ENCODE results near the gene PLXNA4.
A peak's percentile ranks its signal among the peaks of the same experiment; 100 is the strongest.

PLXNA4 gene

DNA sequence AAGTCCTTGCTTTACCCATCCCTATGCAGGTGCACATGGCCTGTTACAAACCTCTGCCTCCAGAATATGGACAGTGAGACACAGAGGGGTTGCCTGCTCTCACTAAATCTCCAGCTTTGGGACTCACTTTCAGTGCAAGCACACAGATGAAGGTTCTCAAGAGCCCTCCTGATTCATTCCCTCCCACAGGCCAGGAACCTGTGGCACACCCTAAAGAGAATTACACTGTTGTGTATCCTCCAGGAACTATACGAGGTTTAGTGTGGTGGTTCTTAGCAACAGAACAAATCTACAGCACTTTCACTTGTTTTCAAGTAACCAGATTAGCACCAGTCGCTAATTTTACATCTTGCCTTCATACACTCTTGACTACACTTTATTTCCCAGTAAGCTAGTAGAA is 192.3 kb downstream of the PLXNA4 start:
- DNase-seq (ENCODE audit: low read depth): no peak
- H3K4me3 ChIP-seq (ENCODE audit: low read depth, low read length): no peak overlapping the region
- in situ Hi-C loops (cut with HindIII; ENCODE audit: low sequenced_read_pairs): no loop called here
- TF ChIP-seq, protein P1, sequence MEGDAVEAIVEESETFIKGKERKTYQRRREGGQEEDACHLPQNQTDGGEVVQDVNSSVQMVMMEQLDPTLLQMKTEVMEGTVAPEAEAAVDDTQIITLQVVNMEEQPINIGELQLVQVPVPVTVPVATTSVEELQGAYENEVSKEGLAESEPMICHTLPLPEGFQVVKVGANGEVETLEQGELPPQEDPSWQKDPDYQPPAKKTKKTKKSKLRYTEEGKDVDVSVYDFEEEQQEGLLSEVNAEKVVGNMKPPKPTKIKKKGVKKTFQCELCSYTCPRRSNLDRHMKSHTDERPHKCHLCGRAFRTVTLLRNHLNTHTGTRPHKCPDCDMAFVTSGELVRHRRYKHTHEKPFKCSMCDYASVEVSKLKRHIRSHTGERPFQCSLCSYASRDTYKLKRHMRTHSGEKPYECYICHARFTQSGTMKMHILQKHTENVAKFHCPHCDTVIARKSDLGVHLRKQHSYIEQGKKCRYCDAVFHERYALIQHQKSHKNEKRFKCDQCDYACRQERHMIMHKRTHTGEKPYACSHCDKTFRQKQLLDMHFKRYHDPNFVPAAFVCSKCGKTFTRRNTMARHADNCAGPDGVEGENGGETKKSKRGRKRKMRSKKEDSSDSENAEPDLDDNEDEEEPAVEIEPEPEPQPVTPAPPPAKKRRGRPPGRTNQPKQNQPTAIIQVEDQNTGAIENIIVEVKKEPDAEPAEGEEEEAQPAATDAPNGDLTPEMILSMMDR (IDR thresholded peaks at IDR 0.05; ENCODE audit: low read depth, low read length, missing control alignments): no peak

DNA sequence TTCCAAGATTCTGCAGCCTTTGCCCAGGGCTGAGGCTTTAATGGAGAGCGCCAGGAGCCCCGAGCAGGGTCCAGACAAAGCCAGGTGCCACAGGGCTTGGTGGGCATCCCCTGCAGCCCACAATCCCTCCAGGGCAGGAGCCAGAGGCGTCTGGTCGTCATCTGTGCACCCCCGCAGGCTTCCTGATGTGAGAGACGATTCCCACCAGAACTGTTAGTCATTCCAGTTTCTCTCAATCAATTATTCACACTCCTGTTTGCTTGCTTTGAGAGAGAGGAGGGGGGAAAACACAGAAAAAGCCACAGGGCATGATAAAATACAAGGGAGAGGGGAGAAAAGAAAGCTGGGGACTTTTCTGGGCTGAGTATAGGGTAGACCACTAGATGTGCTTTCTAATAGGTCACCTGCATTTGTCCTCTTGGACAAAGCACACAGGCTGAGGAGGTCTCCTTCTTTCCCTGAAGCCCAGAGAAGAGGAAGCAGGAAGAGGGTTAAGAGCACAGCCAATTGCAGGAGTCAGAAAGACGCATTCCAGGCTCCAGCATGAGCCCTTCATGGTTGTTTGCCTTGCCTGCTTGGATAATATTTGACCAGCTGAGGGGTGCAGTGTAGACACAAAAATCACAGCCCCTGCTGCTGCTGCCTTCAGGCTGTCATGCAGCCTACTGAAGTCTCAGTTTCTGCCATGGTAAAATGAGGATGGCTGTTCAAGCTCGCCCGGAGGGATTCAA is 194.4 kb downstream of the PLXNA4 start:
- in situ Hi-C loops (cut with HindIII; ENCODE audit: low sequenced_read_pairs): no loop called here
- TF ChIP-seq, protein P1 (IDR thresholded peaks at IDR 0.05; ENCODE audit: low read depth, low read length, missing control alignments): no peak
- H3K4me3 ChIP-seq (ENCODE audit: low read depth, low read length): no peak overlapping the region
- no peak for DNase-seq (ENCODE audit: low read depth)

DNA sequence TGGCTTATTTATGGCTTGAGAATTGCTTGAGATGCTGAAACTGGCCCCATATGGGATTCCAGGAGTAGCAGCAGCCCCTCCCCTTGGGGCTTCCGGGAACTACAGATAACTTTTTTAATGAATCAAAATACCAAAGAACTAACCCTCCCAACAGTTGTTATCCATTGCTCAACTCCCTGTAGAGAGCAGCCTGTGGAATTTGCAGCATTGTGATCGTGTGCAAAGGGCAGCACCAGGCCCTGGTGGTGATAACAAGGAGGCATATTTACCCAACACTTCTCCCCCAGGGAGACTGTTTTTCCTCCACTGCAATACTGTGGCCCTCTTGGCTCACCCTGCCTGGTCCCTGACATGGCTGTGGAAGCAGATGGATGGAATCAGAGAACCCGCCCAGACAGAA is 196.2 kb downstream of the PLXNA4 start:
- TF ChIP-seq, protein P1 (IDR thresholded peaks at IDR 0.05; ENCODE audit: low read depth, low read length, missing control alignments): peak; percentile 20

DNA sequence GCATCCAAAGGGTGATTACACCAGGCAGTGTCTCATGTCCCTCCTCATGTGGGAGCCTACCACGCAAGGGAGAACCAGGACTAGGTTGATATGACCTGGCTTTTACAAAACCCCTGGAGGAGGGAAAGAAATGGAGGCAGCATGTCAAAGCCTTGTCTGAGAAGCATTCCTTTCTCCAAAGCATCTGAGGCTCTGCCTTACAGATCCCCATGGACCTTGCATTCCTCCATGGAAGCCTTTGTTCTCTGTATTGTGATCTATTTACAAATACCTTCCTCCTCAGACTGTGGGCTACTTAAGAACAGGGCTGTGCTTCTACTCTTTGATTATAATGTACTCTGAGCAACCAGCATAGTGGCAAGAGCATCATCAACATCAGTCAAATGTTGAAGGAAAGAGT is 197.0 kb downstream of the PLXNA4 start:
- no peak for DNase-seq (ENCODE audit: low read depth)
- H3K4me3 ChIP-seq (ENCODE audit: low read depth, low read length): no peak overlapping the region
- in situ Hi-C loops (cut with HindIII; ENCODE audit: low sequenced_read_pairs): no loop called here
- TF ChIP-seq, protein P1 (IDR thresholded peaks at IDR 0.05; ENCODE audit: low read depth, low read length, missing control alignments): no peak

More for the DNA sequence above, 196.2 kb downstream of the PLXNA4 start:
- in situ Hi-C loops (cut with HindIII; ENCODE audit: low sequenced_read_pairs): no loop called here
- DNase-seq (ENCODE audit: low read depth): no peak
- no peak overlapping the region for H3K4me3 ChIP-seq (ENCODE audit: low read depth, low read length)

DNA sequence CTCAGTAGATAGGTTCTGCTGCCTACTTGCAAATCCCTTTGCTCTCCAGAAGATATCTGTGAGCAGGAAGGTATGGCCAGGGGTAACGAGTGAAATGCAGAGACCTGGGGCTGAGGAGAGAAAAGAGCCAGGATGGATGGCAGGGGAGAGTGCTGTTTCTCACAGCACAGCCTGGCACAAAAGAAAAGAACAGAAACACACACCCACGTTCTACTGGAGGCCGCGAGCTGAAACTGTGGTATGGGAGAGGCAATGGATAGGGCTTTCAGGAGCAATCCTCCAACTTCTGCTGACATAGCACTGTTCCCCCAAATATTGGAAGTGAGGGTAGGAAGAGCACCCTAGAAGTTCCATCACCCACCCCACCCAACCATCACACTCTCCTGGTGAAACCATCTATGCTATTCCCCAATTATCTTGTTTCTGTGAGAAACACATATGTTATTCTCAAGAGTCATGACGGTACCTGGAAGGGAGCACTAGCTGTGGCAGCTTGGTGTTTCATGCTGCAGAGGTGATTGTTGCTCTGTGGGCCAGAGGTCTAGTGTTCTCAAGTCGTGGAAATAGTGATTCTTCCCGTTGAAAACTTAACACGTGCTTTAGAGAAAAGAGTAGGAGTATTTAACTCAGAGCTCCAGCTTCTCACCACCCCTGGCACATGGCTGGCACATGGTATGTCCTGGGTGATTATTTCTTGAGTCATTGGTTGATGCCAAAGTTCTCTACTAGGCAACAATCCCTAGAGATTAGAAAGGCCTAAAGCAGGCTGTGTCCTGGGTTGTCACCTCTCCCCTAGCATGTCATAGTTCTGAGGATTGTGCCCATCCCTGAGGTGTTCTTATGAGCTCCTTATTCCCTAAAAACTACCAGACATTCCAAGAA is 198.3 kb downstream of the PLXNA4 start:
- no peak for DNase-seq (ENCODE audit: low read depth)
- in situ Hi-C loops (cut with HindIII; ENCODE audit: low sequenced_read_pairs): no loop called here
- no peak overlapping the region for H3K4me3 ChIP-seq (ENCODE audit: low read depth, low read length)
- TF ChIP-seq, protein P1 (IDR thresholded peaks at IDR 0.05; ENCODE audit: low read depth, low read length, missing control alignments): no peak

DNA sequence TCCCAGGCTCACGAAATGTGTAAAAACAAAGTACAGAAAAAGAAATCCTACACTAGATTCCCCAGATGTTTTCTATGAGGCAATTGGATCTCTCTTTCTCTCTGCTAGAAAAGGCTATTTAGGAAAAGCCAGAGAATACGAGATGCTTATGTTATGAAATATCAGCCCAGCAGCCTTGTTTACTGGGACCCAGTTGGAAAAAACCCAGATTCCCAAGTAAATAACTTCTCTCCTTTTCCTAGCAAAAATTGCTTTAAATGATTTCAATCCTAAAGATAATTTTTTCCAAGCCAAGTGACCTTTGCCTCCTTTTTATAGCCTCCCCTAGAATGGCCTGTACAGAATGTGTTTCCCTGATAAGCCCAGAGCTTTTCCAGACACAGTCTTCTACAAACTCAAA is 199.3 kb downstream of the PLXNA4 start:
- TF ChIP-seq, protein P1 (IDR thresholded peaks at IDR 0.05; ENCODE audit: low read depth, low read length, missing control alignments): no peak
- H3K4me3 ChIP-seq (ENCODE audit: low read depth, low read length): no peak overlapping the region
- in situ Hi-C loops (cut with HindIII; ENCODE audit: low sequenced_read_pairs): no loop called here
- no peak for DNase-seq (ENCODE audit: low read depth)
